ENCODE results near the gene RIPK4. TPM values are rescaled to one million over a fixed set of nuclear protein-coding genes. Genes with fewer than 3 reads are reported as not detected.

The RIPK4 gene
- total and polyA plus RNA-seq, 2 donors from 2014 or later: 11.6 to 32.6 TPM

GRCh38 chr21:41719691-41720090 lies 47.2 kb downstream of the RIPK4 start:
- Histone ChIP-seq H3K27me3 (ENCODE audit: control insufficient read depth, insufficient read depth, low read length) (no peaks in the 10 kb centered on the region), H3K4me1 (ENCODE audit: control insufficient read depth in 2 of 3, insufficient read depth in 2 of 3, low read depth in 1 of 3, low read length in 3 of 3) (peaks cover 0 to 9% (median 7%) of the 10 kb centered on the region in 3 donors), H3K9me3 (ENCODE audit: control insufficient read depth in 2 of 3, insufficient read depth in 1 of 3, low read length in 3 of 3) (no peaks in the 10 kb centered on the region), H3K27ac (ENCODE audit: low read depth in 2 of 2, low read length in 2 of 2) (no peak overlapping the region), H3K4me3 (ENCODE audit: low read length in 3 of 3) (no peak overlapping the region), H3K9ac (ENCODE audit: low read length in 3 of 3) (no peak overlapping the region), H3K36me3 (ENCODE audit: control insufficient read depth in 2 of 3, insufficient read depth in 3 of 3, low read length in 3 of 3) (no peaks in the 10 kb centered on the region)
- FAIRE-seq: no peak
- DNase-seq: no peak
- intact Hi-C loops (cut with DNase I): no loop called here
- no peak for TF ChIP-seq CTCF (IDR thresholded peaks at IDR 0.05; ENCODE audit: borderline replicate concordance, extremely low read depth, insufficient read depth)

- no peak for DNase-seq
- no peak for FAIRE-seq
- Histone ChIP-seq H3K9ac (ENCODE audit: low read length in 3 of 3) (no peak overlapping the region), H3K36me3 (ENCODE audit: control insufficient read depth in 2 of 3, insufficient read depth in 3 of 3, low read length in 3 of 3) (no peaks in the 10 kb centered on the region), H3K4me1 (ENCODE audit: control insufficient read depth in 2 of 3, insufficient read depth in 2 of 3, low read depth in 1 of 3, low read length in 3 of 3) (peaks cover 0 to 10% (median 9%) of the 10 kb centered on the region in 3 donors), H3K27ac (ENCODE audit: low read depth in 2 of 2, low read length in 2 of 2) (no peak overlapping the region), H3K9me3 (ENCODE audit: control insufficient read depth in 2 of 3, insufficient read depth in 1 of 3, low read length in 3 of 3) (no peaks in the 10 kb centered on the region), H3K27me3 (ENCODE audit: control insufficient read depth, insufficient read depth, low read length) (no peaks in the 10 kb centered on the region), H3K4me3 (ENCODE audit: low read length in 3 of 3) (no peak overlapping the region)
- intact Hi-C loops (cut with DNase I): no loop called here
- TF ChIP-seq CTCF (IDR thresholded peaks at IDR 0.05; ENCODE audit: borderline replicate concordance, extremely low read depth, insufficient read depth): no peak
These were observed 49.1 kb downstream of the RIPK4 start for GRCh38 chr21:41717573-41718330.

- Histone ChIP-seq H3K4me3 (ENCODE audit: low read length in 3 of 3) (no peak overlapping the region), H3K9me3 (ENCODE audit: control insufficient read depth in 2 of 3, insufficient read depth in 1 of 3, low read length in 3 of 3) (no peaks in the 10 kb centered on the region), H3K36me3 (ENCODE audit: control insufficient read depth in 2 of 3, insufficient read depth in 3 of 3, low read length in 3 of 3) (no peaks in the 10 kb centered on the region), H3K27me3 (ENCODE audit: control insufficient read depth, insufficient read depth, low read length) (no peaks in the 10 kb centered on the region), H3K9ac (ENCODE audit: low read length in 3 of 3) (no peak overlapping the region), H3K27ac (ENCODE audit: low read depth in 2 of 2, low read length in 2 of 2) (peak overlapping the region in 1 of 2 donors; percentile 80), H3K4me1 (ENCODE audit: control insufficient read depth in 2 of 3, insufficient read depth in 2 of 3, low read depth in 1 of 3, low read length in 3 of 3) (peaks cover 0 to 10% (median 9%) of the 10 kb centered on the region in 3 donors)
- peak in 3 of 5 donors; percentile 52 to 63 (median 54) for DNase-seq
- intact Hi-C loops (cut with DNase I): no loop called here
- no peak for TF ChIP-seq CTCF (IDR thresholded peaks at IDR 0.05; ENCODE audit: borderline replicate concordance, extremely low read depth, insufficient read depth)
- FAIRE-seq: no peak
These were observed 50.1 kb downstream of the RIPK4 start for GRCh38 chr21:41716751-41717150.
